Spleen (tissue), 7 donors: Measurements from ENCODE around the gene NCBP3.

ENCODE experiments used
- CTCF ChIP-seq, 11 experiments: fragments of 200-600 bp in 7 of 11; fragments of 450-650 bp in 4 of 11; sonication (generic) in 4 of 11; IDR thresholded peaks in 8 of 11; conservative IDR thresholded peaks in 3 of 11; 1 replicate in 7 of 11; 2 replicates in 4 of 11; pipeline versions ENCODE4 v1.4.0 to v1.8.0; 2016 to 2021; ENCODE audit warnings: antibody characterized with exemption in 11 of 11, inconsistent platforms in 4 of 11, mild to moderate bottlenecking in 1 of 11
- POLR2A ChIP-seq, 3 donors: fragments of 450-650 bp; IDR thresholded peaks; one replicate each; pipeline ENCODE4 v1.5.1; 2017; ENCODE audit warnings: antibody characterized with exemption in 3 of 3, mild to moderate bottlenecking in 1 of 3
- donor health status: DM: no; HTN: no; CAD: no; lungs with moderate emphysema.
- donor health status: DM: no; HTN: no; CAD: no.
- donor health status: DM: no; HTN: no; CAD: no.

GRCh38 chr17:3826191-3826590, 19.9 kb downstream of the NCBP3 start:
- TF ChIP-seq CTCF (IDR thresholded peaks at IDR 0.05 in 8 of 11, conservative IDR thresholded peaks at IDR 0.05 in 3 of 11) (no peak), POLR2A (IDR thresholded peaks at IDR 0.05) (no peak)
